IgD-negative memory B cell (primary cell): ENCODE measurements around the gene LNPEP. TPM values are rescaled to one million over a fixed set of nuclear protein-coding genes. Genes with fewer than 3 reads are reported as not detected.

Source experiments
- polyA plus RNA-seq: library from polyadenylated mRNA; unstranded; fragments of 300-500 nt; fragmentation: Illumina TruSeq; gene quantifications from one replicate; pipeline ENCODE4 v1.2.3, GENCODE V29; 2021

LNPEP gene
- polyA plus RNA-seq, 1 donor from 2014 or later, result 20.1 TPM

Other genes with a start within 250 kb of the LNPEP start
- 22.0 TPM for gene ERAP1, start 128.1 kb upstream of the LNPEP start, polyA plus RNA-seq
- 87.4 TPM for gene ERAP2, start 59.6 kb upstream of the LNPEP start, polyA plus RNA-seq
- 0.10 TPM for gene LIX1, start 206.5 kb downstream of the LNPEP start, polyA plus RNA-seq
- gene RIOK2, start 247.2 kb downstream of the LNPEP start, polyA plus RNA-seq, result 19.3 TPM